Large intestine (tissue), 3 donors: Measurements from ENCODE around the gene RBP3. TPM values are rescaled to one million over a fixed set of nuclear protein-coding genes. Genes with fewer than 3 reads are reported as not detected.

Experiments used
- DNase-seq, 2 donors: peaks; one replicate each; pipeline versions ENCODE4 v3.0.0 to v3.0.0-alpha.2; 2013
- H3K27ac ChIP-seq: one replicate; pipeline ENCODE4 v1.5.1; 2013; ENCODE audit warnings: low read length
- H3K27me3 ChIP-seq: 2 replicates; pipeline ENCODE4 v1.6.1; 2013; ENCODE audit warnings: low read length; ENCODE audit not compliant: control insufficient read depth, insufficient read depth
- H3K36me3 ChIP-seq: 2 replicates; pipeline ENCODE4 v1.6.1; 2013; ENCODE audit warnings: low read length; ENCODE audit not compliant: control insufficient read depth, insufficient read depth
- H3K4me1 ChIP-seq: one replicate; pipeline ENCODE4 v1.6.1; 2013; ENCODE audit warnings: low read length; ENCODE audit not compliant: control insufficient read depth, insufficient read depth
- H3K4me3 ChIP-seq: one replicate; pipeline ENCODE4 v1.5.1; 2013; ENCODE audit warnings: low read length
- H3K9me3 ChIP-seq: one replicate; pipeline ENCODE4 v1.6.1; 2013; ENCODE audit warnings: mild to moderate bottlenecking, low read depth, low read length, moderate library complexity; ENCODE audit not compliant: control insufficient read depth
- WGBS: methylation state at CpG from one replicate; pipeline ENCODE4 v1.1.5; 2013; ENCODE audit warnings: low lambda C conversion rate; ENCODE audit not compliant: insufficient coverage; 5-methylcytosine and 5-hydroxymethylcytosine counted together
- polyA plus RNA-seq: library from polyadenylated mRNA; unstranded; fragments of 120-200 nt; gene quantifications from one replicate; pipeline ENCODE4 v1.2.1, GENCODE V29; 2013

The RBP3 gene
- polyA plus RNA-seq, 1 donor, result 0.06 TPM

- H3K9me3 ChIP-seq, result no peaks in the 10 kb centered on the region
- H3K27ac ChIP-seq, result no peak overlapping the region
- peaks cover 27% of the 10 kb centered on the region for H3K27me3 ChIP-seq
- no peak for DNase-seq
- no peaks in the 10 kb centered on the region for H3K36me3 ChIP-seq
- no CpG with 5 or more reads among the region's 9 CpGs for WGBS
- no peaks in the 10 kb centered on the region for H3K4me1 ChIP-seq
- no peak overlapping the region for H3K4me3 ChIP-seq
These were observed 29.5 kb upstream of the RBP3 start for GRCh38 chr10:47318706-47319105.

GRCh38 chr10:47319784-47320183 is 28.4 kb upstream of the RBP3 start:
- 60% methylated on average over 1 of the region's 8 CpGs for WGBS
- DNase-seq, result no peak

GRCh38 chr10:47320812-47321211 is 27.4 kb upstream of the RBP3 start:
- H3K27ac ChIP-seq, result no peak overlapping the region
- no peak overlapping the region for H3K4me3 ChIP-seq
- no peaks in the 10 kb centered on the region for H3K9me3 ChIP-seq
- H3K36me3 ChIP-seq, result no peaks in the 10 kb centered on the region
- peaks cover 29% of the 10 kb centered on the region for H3K27me3 ChIP-seq
- no peak for DNase-seq
- H3K4me1 ChIP-seq, result no peaks in the 10 kb centered on the region
- WGBS, result 67% methylated on average over 1 of the region's 6 CpGs

More at GRCh38 chr10:47319784-47320183, 28.4 kb upstream of the RBP3 start:
- no peak overlapping the region for H3K27ac ChIP-seq
- no peaks in the 10 kb centered on the region for H3K4me1 ChIP-seq
- H3K36me3 ChIP-seq, result no peaks in the 10 kb centered on the region
- H3K9me3 ChIP-seq, result no peaks in the 10 kb centered on the region
- H3K4me3 ChIP-seq, result no peak overlapping the region
- H3K27me3 ChIP-seq, result peaks cover 29% of the 10 kb centered on the region

- H3K27ac ChIP-seq, result no peak overlapping the region
- WGBS, result no CpG with 5 or more reads among the region's 8 CpGs
- H3K27me3 ChIP-seq, result peaks cover 29% of the 10 kb centered on the region
- H3K9me3 ChIP-seq, result no peaks in the 10 kb centered on the region
- H3K4me1 ChIP-seq, result no peaks in the 10 kb centered on the region
- DNase-seq, result no peak
- no peaks in the 10 kb centered on the region for H3K36me3 ChIP-seq
- H3K4me3 ChIP-seq, result no peak overlapping the region
These were observed 26.5 kb upstream of the RBP3 start for GRCh38 chr10:47321521-47322195.

GRCh38 chr10:47322300-47323061 is 25.7 kb upstream of the RBP3 start, which contains the start of gene GDF2:
TSS of gene GDF2 (plus strand) at chr10:47322454. CDS start at chr10:47322669, 215 bp downstream.
- Histone ChIP-seq H3K4me3 (no peak within 1 kb of the TSS), H3K27me3 (peaks cover 27% of the 10 kb centered on the region), H3K27ac (no peak within 1 kb of the TSS), H3K36me3 (no peaks in the 10 kb centered on the region), H3K9me3 (no peaks in the 10 kb centered on the region), H3K4me1 (no peaks in the 10 kb centered on the region)
- no peak for DNase-seq
- WGBS, result no CpG with 5 or more reads among the region's 35 CpGs

GRCh38 chr10:47323087-47323486 is 25.1 kb upstream of the RBP3 start:
- H3K4me3 ChIP-seq, result no peak overlapping the region
- peaks cover 27% of the 10 kb centered on the region for H3K27me3 ChIP-seq
- no peak overlapping the region for H3K27ac ChIP-seq
- no peaks in the 10 kb centered on the region for H3K4me1 ChIP-seq
- no peaks in the 10 kb centered on the region for H3K9me3 ChIP-seq
- DNase-seq, result no peak
- 80% methylated on average over 1 of the region's 1 CpG for WGBS
- H3K36me3 ChIP-seq, result no peaks in the 10 kb centered on the region

GRCh38 chr10:47323636-47324296 is 24.4 kb upstream of the RBP3 start:
- no peaks in the 10 kb centered on the region for H3K4me1 ChIP-seq
- 73% methylated on average over 2 of the region's 5 CpGs for WGBS
- H3K27ac ChIP-seq, result no peak overlapping the region
- no peak for DNase-seq
- no peaks in the 10 kb centered on the region for H3K36me3 ChIP-seq
- peaks cover 27% of the 10 kb centered on the region for H3K27me3 ChIP-seq
- no peak overlapping the region for H3K4me3 ChIP-seq
- H3K9me3 ChIP-seq, result no peaks in the 10 kb centered on the region

- no CpG with 5 or more reads among the region's 30 CpGs for WGBS
- H3K4me1 ChIP-seq, result peaks cover 5% of the 10 kb centered on the region
- DNase-seq, result no peak
- H3K9me3 ChIP-seq, result no peaks in the 10 kb centered on the region
- H3K4me3 ChIP-seq, result no peak overlapping the region
- peaks cover 27% of the 10 kb centered on the region for H3K27me3 ChIP-seq
- no peak overlapping the region for H3K27ac ChIP-seq
- no peaks in the 10 kb centered on the region for H3K36me3 ChIP-seq
These were observed 22.6 kb upstream of the RBP3 start for GRCh38 chr10:47325303-47326291.

- H3K9me3 ChIP-seq, result no peaks in the 10 kb centered on the region
- no peaks in the 10 kb centered on the region for H3K36me3 ChIP-seq
- DNase-seq, result no peak
- H3K27ac ChIP-seq, result no peak overlapping the region
- H3K27me3 ChIP-seq, result peaks cover 20% of the 10 kb centered on the region
- peaks cover 8% of the 10 kb centered on the region for H3K4me1 ChIP-seq
- H3K4me3 ChIP-seq, result no peak overlapping the region
- no CpG with 5 or more reads among the region's 5 CpGs for WGBS
These were observed 21.7 kb upstream of the RBP3 start for GRCh38 chr10:47326306-47326926.
